GM19372 (cell line): ENCODE measurements around the gene RIC3.
"Not testable (repeated sequence)": the region's sequence is repeated elsewhere in the genome, so short reads cannot be mapped to it uniquely, and the experiment has no call there.

Source experiments
- ATAC-seq: cut with Tn5 transposase; IDR thresholded peaks from one replicate; pipeline ENCODE4 v1.9.1; 2021; ENCODE audit warnings: mild to moderate bottlenecking, low read depth, moderate library complexity; ENCODE audit not compliant: unreplicated experiment

Gene RIC3

DNA sequence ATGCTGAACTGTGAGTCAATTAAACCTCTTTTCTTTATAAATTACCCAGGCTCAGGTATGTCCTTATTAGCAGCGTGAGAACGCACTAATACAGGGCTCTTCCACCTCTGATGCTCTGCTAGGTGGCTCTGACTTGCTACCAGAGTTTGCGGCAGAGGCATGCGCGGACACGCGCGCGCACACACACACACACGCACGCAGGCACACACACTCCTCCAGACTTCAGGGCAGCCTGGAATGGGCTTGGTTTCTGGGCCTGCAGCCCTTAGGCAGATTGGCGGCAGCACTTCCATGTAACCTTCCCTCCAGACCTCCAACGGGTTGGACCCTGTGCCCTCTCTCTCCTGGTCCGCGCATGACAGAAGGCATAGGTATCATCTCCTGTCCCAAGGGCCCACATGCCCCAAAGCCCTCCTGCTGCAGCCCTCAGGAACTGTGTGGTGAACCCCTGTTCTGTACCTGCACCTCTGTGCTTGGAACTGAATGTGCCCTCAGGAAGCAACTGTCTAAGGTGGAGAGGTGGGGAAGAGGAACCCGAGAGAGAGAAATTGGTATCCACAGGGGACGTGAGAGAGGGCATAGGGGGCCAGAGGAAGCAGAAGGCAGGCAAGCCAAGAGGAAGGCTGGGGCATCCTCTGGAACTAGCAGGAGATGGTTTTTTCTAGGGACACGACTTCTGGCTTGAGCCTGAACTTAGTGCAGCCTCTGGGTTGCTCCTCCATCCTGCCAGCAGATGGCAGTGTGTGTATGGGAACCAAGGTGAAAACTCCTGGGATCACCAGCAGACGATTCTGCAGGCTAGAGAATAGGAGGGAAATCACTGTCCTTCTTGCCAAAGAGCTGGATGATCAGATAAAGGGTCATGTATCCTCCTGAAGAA lies 23.4 kb upstream of the RIC3 start:
- ATAC-seq = no peak

DNA sequence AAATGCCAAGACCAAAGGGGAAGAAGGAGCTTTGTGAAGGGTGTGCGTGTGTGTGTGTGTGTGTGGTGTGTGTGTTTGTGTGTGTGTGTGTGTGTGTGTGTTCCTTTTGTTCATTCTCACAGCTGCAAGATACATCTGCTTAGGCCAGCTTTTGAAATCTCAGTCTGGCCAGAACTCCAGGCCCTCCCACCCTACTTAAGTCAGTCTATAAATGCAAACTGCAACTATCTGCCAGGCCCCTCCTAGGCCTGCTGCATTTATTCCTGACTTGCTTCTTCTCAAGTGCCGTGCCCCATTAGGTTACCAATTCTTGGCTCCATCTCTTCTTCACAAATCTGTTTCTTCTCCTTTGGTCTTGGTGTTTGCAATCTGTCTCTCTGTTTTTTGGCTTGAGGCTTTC lies 21.6 kb upstream of the RIC3 start:
- no peak for ATAC-seq

DNA sequence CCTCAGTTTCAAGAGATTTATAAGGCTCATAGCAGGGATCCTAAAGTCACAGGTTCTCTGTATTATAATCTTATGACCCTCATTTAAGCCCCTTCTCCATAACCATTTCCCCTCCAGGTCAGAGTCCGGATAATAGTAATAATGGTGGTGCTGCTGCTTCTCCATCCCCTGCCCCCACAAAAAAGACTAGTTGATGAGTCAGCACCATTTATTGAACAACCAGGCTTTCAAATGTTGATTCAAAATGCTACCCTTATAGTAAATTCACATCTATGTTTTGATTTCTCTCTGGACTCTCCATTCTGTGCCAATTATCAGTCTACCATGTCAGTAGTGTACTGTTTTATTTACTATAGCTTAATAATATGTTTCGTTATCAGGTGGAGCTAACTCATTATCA lies 17.6 kb upstream of the RIC3 start:
- no peak for ATAC-seq

DNA sequence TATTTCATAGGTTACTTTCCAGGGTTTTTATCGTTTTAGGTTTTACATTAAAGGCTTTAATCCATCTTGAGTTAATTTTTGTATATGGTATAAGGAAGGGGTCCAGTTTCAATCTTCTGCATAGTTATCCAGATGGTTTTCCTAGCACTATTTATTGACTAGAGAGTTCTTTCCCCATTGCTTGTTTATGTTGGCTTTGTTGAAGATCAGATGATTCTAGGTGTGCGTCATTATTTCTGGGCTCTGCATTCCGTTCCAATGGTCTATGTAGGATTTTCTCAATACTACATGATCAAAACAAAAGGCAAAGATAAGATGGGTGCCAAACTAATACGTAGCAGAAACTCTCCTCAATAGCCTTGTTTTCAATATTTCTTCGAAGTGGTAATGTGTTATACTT lies 14.3 kb upstream of the RIC3 start:
- no peak for ATAC-seq

DNA sequence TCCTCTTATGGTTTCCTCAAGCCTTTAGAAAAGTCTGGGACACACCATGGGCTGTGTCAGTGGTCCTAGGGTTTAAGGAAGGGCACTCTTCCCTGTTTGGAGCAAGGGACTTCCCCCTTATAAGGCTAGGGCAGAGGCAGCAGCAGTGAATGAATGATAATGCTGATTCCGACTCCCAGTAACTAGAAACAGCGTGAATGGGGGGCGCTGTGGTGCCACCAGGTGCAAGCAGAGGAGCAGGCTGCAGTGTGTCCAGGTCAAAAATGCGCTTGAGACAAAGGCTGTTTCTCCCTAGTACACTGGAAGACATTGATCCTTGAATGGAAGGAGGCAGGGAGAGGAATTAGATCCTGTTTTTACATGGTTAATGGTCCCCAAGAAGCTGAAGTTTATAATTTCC lies 11.6 kb upstream of the RIC3 start:
- no peak for ATAC-seq

DNA sequence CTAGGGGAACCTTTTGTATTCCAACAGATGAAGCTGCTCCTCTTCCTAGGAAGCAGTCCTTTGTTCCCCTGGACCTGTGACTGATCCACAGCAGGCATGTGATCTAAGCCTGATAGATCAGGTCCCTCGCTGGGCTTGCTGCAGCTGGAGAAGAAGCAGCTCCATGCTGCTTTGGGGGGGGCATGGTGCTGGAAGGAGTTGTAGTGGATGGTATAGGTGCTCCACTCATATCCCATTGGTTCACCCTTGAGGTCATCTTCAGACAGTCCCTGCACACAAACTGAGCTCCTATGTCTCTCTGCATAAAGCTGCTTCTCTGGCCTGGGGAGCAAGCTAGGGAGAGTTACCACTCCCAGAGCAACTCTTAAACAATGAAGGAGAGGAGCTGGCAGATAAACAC lies 9.5 kb upstream of the RIC3 start:
- no peak for ATAC-seq

DNA sequence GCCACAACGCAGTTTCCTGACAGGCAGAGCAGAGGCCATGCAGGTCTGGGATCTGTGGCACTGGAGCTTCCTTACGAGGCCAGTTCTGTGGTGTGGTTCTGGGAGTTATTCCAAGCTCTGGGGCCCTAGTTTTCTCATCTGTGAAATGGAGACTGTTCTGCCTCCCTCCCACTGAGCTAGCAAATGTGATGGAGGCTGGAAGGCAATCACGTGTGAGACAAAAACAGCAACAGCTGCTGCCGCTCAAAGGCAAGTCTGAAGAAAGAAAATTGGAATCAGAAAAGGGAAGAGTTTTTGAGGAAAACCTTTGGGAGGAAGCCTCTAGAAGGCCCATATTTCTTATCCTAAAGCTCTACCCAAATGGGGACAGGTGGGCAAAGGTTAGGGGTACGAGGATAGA lies 8.3 kb upstream of the RIC3 start:
- no peak for ATAC-seq

DNA sequence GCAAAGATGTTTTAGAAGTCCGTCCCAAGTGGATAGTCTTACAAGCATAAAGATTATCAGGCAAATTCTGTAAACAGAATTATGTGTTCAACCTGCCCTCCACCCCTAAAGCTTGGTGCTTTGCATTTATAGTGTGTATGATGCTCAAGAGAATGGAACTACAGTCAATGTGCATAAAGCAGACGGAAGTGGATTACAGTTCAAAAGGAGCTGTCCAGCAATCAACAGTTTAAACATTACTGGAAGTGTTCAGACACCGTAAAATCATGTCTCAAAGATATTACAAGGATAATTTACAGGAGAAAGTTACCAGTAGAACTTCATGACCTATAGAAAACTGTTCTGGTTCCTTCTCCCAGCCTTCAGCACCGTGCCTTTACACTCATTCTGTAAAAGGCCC lies 1.0 kb downstream of the RIC3 start:
- ATAC-seq = no peak

DNA sequence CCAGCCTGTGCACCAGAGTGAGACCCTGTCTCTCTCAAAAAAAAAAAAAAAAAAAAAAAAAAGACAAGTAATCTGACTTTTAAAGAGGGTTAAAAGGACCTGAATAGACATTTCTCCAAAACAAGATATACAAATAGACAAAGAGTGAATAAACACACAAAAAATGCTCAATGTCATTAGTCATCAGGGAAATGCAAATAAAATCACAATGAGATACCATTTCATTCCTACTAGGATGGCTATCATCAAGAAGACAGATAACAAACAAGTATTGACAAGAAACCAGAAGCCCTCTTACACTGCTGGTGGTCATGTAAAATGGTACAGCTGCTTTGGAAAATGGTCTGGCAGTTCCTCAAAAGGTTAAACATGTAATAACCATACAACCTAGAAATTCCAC lies 4.1 kb downstream of the RIC3 start:
- ATAC-seq = no peak

DNA sequence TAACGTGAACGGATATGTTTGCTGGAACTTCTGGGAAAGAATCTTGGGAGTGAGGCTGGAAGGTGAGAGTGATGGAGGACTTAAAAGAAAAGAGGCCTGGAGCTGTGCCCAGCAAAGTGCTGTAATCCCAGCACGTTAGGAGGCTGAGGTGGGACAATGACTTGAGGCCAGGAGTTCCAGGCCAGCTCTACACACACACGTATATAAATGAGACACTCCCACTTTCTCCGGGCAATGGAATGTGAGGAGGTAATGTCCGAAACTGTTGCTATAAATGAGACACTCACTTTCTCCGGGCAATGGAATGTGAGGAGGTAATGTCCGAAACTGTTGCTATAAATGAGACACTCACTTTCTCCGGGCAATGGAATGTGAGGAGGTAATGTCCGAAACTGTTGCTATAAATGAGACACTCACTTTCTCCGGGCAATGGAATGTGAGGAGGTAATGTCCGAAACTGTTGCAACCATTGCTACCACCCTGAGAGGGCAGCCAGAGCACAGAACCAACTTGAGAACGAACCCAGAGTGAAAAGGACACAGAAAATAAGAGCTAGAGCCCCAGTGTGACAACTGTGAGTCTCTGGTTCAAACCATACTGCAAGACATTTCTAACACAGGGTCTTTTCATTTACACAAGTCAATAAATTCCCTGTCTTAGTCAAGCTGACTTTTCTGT lies 7.1 kb downstream of the RIC3 start:
- ATAC-seq = not testable (repeated sequence)

DNA sequence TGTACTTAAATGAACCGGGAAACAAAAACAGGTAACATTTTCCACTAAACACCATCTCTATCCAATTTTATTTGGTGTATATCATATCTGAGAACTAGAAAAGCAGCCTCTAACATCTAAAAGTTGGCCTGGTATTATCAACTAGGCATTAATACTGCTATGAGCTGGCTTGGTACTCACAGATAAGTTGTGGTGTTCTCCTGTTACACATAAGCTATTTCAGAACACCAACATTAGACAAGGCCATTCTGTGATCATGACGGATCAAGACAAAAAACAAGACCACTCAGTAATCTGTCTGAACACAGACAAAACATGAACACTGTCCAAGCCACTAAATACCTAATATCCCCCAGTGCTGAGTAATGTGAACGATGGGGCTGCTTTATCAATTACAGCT lies 11.9 kb downstream of the RIC3 start:
- no peak for ATAC-seq

DNA sequence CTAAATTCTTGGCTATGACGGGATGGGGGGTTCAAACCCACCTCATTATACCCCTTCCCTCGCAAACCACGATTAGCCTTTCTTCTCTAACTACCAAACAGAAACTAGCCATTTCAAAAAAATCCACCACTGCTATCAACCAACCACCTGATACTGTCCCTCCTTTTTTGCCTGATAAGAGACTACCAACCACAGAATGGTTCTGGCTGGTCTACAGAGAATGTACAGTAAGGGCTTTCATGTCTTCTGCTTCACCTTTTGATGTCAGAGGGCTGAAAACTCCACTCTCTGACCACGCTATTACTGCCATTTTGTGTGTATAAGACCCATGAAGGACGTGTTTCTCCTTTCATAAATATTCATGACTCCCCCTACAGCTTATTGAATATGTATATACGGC lies 19.1 kb downstream of the RIC3 start:
- ATAC-seq = no peak

DNA sequence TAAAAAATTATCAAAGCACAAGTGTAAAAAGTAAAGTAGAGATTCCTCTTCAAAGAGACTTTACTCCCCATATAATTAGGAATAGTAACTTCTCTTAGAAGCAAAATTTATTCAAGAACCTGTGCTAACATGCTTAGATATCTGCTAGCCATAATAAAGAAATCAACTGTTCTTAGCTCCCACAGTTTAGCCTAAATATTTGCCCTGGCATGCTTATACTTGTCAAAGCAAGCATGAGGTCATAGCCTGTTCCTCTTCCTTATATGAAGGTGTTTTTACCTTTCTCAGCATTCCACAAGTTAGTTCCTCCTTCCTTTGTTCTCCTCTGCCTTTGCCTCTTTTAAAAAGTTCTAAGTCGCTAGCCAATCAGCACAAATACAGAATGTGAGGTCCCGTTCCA lies 30.3 kb downstream of the RIC3 start:
- no peak for ATAC-seq

DNA sequence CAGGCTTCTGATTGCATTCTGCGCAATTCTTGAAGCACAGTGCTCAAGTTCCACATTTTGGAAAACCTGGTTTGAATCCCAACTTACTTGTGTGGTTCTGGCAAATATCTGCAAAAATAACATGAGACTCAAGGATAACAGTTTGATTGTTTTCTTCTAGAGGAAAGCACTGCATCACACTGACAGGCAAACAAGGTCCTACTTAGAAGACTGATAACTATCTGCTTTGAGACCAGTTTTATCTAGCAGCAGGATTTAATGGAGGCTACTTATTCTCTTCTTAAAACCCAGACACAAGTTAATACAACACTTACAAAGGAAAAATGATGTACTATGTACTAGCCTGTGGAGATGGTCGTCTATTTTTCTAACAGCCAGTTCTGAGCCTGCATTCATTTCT lies 41.4 kb downstream of the RIC3 start:
- no peak for ATAC-seq

DNA sequence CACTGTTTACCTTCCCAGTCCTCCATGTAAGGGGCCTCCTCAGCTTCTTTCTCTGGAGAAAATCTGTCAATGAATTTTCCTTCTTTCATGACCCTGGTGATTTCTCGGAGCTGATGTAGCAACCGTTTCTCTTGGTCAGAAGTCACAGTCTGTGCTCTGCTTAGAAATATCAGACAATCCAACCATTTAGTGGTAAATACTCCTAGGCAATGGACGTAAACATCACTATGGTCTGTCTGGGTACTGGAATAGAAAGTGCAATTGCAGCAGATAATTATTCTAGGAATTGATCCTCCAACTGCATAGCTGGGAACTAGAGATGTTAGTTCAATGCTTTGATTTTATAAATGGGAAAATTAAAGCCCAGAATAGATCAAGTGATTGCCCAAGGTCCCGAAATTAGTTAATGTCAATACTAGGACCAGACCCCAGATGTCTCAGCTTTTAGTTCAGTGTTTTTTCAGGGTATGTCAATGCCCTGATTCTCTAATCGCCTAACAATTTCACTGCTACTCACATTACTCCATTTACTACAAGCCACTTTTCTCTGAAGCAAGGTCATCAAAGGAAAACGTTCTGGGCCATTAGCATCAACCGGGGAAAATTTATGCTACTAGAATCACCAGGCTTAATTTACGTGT lies 42.1 kb downstream of the RIC3 start:
- no peak for ATAC-seq

DNA sequence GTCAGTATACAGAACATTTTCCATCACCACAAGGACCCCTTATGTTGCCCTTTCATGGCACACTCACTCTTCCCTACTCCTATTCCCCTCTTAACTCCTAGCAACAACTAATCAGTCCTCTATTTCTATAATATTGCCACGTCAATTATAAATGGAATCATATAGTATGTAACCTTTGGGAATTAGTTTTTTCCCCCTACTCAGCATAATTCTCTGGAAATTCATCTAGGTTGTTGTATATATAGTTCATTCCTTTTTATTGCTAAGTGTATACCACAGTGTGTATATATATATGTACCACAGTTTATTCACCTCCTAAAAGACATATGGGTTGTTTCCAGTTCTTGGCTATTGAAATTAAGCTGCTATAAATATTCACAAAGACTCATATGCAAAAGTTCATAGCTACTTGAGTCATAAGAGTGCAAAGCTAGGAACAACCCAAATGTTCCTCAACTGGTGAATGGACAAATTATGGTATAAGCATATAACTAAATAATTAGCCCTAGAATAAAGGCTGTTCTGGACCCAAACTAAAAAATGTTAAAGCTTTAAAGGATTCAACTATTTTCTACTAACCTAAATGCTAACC lies 46.6 kb downstream of the RIC3 start:
- ATAC-seq = no peak

DNA sequence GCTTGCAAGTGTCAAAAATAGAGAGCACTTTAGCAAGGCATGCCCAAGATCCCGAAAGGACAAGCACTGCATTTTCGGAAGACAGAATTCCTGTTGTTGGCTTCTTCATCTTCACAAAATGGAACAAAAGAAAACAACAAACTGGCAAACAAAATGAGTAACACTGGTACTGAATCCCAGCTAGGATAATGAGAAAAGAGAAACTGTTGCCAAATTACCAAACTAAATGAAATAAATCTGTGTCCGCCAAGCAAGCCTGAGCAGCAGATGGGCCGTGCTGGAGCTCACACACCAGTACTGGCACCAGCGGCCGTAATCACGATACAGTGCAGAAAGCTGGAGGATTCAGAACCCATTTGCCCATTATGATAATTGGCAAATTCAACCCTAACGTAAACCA lies 57.2 kb downstream of the RIC3 start:
- no peak for ATAC-seq

DNA sequence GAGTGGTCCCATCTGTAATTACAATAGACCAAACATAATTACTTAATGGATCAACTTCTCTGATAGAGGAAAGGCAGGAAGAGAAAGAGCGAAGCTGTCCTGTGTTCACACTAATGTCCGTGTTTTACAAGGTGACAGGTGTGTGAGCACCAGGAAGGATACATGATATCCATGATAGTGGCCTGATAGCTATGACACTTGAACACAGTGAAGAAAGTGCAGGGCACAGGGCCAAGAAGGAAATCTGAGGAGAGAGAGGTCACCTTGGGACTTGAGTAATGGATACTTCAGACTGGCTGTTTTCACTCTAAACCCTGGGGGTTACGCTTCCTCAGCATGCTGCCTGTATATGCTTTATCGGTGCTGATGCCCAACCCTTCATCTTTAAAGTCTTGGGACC lies 58.4 kb downstream of the RIC3 start:
- no peak for ATAC-seq

DNA sequence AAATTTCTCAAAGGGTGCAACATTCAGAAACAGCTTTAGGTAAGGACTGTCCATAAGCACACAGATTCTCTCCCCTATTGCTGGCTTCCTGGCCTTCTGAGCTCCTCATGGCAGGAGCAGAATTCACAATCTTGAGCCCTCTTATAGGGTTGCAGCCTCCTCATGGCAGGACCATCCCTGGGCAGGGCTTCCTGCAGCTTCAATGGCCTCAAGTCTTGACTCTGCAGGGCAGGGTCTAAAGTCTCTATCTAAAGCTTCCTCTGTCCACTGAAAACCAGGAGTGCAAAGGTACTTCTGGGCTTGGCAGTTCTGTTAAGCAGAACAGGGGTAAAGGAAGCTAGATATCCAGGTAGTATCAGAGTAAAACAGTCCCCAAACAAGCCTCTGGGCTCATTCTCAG lies 59.1 kb downstream of the RIC3 start:
- no peak for ATAC-seq

DNA sequence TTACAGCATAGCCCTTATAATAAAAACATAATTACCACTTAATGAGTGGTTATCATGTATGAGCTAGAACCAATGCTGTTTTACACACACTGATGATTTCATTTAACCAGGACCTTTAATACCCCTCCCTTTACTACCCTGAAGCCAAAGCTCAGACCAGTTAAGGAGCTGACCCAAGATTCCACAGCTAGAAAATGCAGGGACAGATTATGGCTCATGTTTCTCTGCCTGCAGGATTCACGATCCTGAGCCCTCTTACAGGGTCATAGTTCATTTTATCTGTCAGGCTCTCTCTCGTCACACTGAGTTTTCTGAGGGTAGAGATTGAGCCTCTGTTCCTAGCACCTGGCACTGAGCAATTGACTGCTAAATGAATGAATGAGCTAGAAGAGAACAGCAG lies 60.4 kb downstream of the RIC3 start:
- no peak for ATAC-seq

DNA sequence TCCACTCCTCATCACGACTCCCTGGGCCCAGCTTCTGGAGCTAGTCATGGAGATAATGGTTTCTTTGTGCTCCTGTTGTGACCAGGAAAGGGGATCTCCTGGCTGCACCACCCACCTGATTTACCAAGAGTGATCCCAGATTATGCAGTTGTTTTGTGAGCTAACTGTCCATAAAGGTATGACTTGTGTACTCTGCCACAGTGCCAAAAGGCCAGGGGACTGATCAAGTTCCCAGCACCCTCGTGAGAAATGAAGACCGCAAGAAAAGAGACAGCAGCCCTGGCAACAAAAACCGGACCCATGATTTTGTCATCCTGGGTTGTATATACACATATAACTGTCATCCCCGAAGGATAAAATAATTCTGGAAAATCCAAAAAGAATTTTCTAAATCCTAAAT lies 61.2 kb downstream of the RIC3 start:
- no peak for ATAC-seq
